LNCaP clone FGC (cell line): ENCODE measurements around the gene NQO1.

Experiments used
- DNase-seq: peaks from one replicate; pipeline ENCODE4 v3.0.0-alpha.2; 2011; ENCODE audit warnings: low read depth
- H3K4me3 ChIP-seq: 2 replicates; pipeline ENCODE4 v1.5.1; 2011; ENCODE audit warnings: mild to moderate bottlenecking, low read depth, low read length, control low read depth
- CTCF ChIP-seq: IDR thresholded peaks from 2 replicates; pipeline ENCODE4 v1.5.1; 2012; ENCODE audit warnings: mild to moderate bottlenecking; ENCODE audit not compliant: control insufficient read depth, insufficient read depth; ENCODE audit errors: extremely low read depth

Gene NQO1

GRCh38 chr16:69754469-69755310 lies 28.3 kb upstream of the NQO1 start, which contains the start of gene NOB1:
NOB1 (minus strand) TSS chr16:69754926; CDS start chr16:69754910, 16 bp downstream.
- peak; percentile 96 for TF ChIP-seq CTCF
- peak; percentile 89 for DNase-seq
- H3K4me3 ChIP-seq = peak within 1 kb of the TSS; percentile 72

GRCh38 chr16:69754143-69754468 lies 27.7 kb upstream of the NQO1 start:
- peak overlapping the region; percentile 72 for H3K4me3 ChIP-seq
- TF ChIP-seq CTCF = no peak

GRCh38 chr16:69748694-69749345 lies 22.5 kb upstream of the NQO1 start:
- no peak for TF ChIP-seq CTCF
- H3K4me3 ChIP-seq = no peak overlapping the region
- DNase-seq = no peak

More at GRCh38 chr16:69754143-69754468, 27.7 kb upstream of the NQO1 start:
- no peak for DNase-seq

GRCh38 chr16:69747115-69747514 lies 20.8 kb upstream of the NQO1 start:
- TF ChIP-seq CTCF = no peak
- DNase-seq = no peak

GRCh38 chr16:69745959-69746358 lies 19.6 kb upstream of the NQO1 start:
- DNase-seq = no peak
- no peak for TF ChIP-seq CTCF
- H3K4me3 ChIP-seq = no peak overlapping the region

More at GRCh38 chr16:69747115-69747514, 20.8 kb upstream of the NQO1 start:
- H3K4me3 ChIP-seq = no peak overlapping the region

- DNase-seq = no peak
- no peak overlapping the region for H3K4me3 ChIP-seq
- TF ChIP-seq CTCF = no peak
Measured at GRCh38 chr16:69745232-69745612, 18.9 kb upstream of the NQO1 start.
